ENCODE measurements around the gene TCP1.

The TCP1 gene

GRCh38 chr6:159788753-159789376 lies 537 bp downstream of the TCP1 start:
- no peak for TF ChIP-seq CTCF (IDR thresholded peaks at IDR 0.05; ENCODE audit: low read depth, low read length)
- H3K4me3 ChIP-seq (ENCODE audit: low read depth, low read length) = peak overlapping the region; percentile 93

- peak overlapping the region; percentile 93 for H3K4me3 ChIP-seq (ENCODE audit: low read depth, low read length)
- TF ChIP-seq CTCF (IDR thresholded peaks at IDR 0.05; ENCODE audit: low read depth, low read length) = no peak
These were observed 1.1 kb downstream of the TCP1 start for GRCh38 chr6:159788276-159788675.

- H3K4me3 ChIP-seq (ENCODE audit: low read depth, low read length) = no peak overlapping the region
- no peak for TF ChIP-seq CTCF (IDR thresholded peaks at IDR 0.05; ENCODE audit: low read depth, low read length)
These were observed 10.8 kb downstream of the TCP1 start for GRCh38 chr6:159778542-159779103.

GRCh38 chr6:159778131-159778530 lies 11.3 kb downstream of the TCP1 start:
- TF ChIP-seq CTCF (IDR thresholded peaks at IDR 0.05; ENCODE audit: low read depth, low read length) = no peak
- no peak overlapping the region for H3K4me3 ChIP-seq (ENCODE audit: low read depth, low read length)

GRCh38 chr6:159777240-159777904 lies 12.0 kb downstream of the TCP1 start:
- TF ChIP-seq CTCF (IDR thresholded peaks at IDR 0.05; ENCODE audit: low read depth, low read length) = no peak
- H3K4me3 ChIP-seq (ENCODE audit: low read depth, low read length) = no peak overlapping the region

GRCh38 chr6:159772196-159772595 lies 17.2 kb downstream of the TCP1 start:
- no peak for TF ChIP-seq CTCF (IDR thresholded peaks at IDR 0.05; ENCODE audit: low read depth, low read length)

GRCh38 chr6:159769470-159769869 lies 19.9 kb downstream of the TCP1 start:
- no peak overlapping the region for H3K4me3 ChIP-seq (ENCODE audit: low read depth, low read length)
- TF ChIP-seq CTCF (IDR thresholded peaks at IDR 0.05; ENCODE audit: low read depth, low read length) = no peak

More at GRCh38 chr6:159772196-159772595, 17.2 kb downstream of the TCP1 start:
- H3K4me3 ChIP-seq (ENCODE audit: low read depth, low read length) = no peak overlapping the region

Measured in WI38 (cell line).